HG02623 (cell line): ENCODE data around the gene RNF7.
A peak's percentile ranks its signal among the peaks of the same experiment; 100 is the strongest.
"Not testable (repeated sequence)": the region's sequence is repeated elsewhere in the genome, so short reads cannot be mapped to it uniquely, and the experiment has no call there.

Experiments
- ATAC-seq: cut with Tn5 transposase; IDR thresholded peaks from one replicate; pipeline ENCODE4 v1.9.1; 2021; ENCODE audit warnings: moderate library complexity; ENCODE audit not compliant: unreplicated experiment

Gene RNF7

GRCh38 chr3:141777957-141778813 is 40.1 kb downstream of the RNF7 start:
- ATAC-seq, result no peak

DNA sequence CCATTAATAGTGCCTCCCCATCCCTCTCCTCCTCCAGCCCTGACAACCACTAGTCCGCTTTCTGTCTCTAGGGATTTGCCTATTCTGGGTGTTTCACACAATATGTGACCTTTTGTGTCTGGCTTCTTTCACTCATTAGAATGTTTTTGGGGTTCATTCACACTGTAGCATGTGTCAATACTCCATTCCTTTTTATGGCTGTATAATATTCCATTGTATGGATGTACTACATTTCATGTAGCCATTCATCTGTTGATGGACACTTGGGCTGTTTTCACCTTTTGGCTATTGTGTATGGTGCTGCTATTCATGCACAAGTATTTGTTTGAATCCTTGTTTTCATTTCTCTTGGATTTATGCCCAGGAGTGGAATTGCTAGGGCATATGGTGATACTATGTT is 41.6 kb downstream of the RNF7 start:
- no peak for ATAC-seq

- no peak for ATAC-seq
Observed at GRCh38 chr3:141782386-141782932, 44.4 kb downstream of the RNF7 start.

- no peak for ATAC-seq
Observed at GRCh38 chr3:141783632-141784031, 45.5 kb downstream of the RNF7 start.

- ATAC-seq, result no peak
Observed at GRCh38 chr3:141784096-141784495, 46.0 kb downstream of the RNF7 start.

- ATAC-seq, result no peak
Observed at GRCh38 chr3:141784531-141784930, 46.4 kb downstream of the RNF7 start.

GRCh38 chr3:141788149-141788548 is 50.1 kb downstream of the RNF7 start:
- no peak for ATAC-seq

DNA sequence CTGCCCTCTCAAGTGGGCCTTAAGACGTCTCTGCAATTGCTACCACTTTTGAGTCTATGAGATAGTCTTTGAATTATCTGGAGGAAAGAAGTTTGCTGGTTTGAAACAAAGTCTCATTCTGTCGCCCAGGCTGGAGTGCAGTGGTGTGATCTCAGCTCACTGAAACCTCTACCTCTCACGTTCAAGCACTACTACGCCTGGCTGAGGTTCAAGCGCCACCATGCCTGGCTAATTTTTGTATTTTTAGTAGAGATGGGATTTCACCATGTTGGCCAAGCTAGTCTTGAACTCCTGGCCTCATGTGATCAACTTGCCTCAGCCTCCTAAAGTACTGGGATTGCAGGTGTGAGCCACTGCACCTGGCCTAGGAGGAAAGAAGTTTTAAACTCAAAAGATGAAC is 50.7 kb downstream of the RNF7 start:
- not testable (repeated sequence) for ATAC-seq

DNA sequence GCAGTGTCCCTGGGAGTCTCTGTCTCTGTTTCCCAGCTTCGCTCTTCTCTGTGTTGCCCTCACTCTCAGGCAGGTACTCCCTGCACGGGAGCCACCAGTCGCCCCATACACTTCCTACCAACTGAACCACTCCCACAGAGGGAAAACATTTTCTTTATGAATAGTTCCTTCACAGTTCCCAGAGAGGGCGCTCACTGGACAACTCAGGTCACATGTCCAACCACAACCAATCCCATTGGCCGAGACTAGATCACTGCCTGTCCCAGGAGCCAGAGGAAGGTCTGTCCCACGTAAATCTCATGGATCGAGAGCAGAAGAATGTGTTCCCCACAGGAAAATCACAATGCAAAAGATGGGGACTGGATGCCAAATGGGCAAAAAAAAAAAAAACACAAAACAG is 51.2 kb downstream of the RNF7 start:
- no peak for ATAC-seq

DNA sequence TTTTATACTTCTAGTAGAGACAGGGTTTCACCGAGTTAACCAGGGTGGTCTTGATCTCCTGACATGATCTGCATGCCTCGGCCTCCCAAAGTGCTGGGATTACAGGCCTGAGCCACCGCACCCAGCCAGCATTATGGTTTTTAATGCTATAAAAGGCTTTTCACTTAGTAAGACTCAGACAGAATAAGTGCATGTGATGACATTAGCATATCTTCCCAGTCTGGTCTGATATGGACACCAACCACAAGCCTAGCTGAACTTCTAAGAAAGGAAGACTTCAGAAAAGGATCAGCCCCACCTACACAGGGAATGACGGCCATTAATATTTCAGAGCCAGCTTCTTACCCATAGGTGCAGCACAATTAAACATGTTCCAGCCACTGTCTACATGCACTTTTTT is 52.1 kb downstream of the RNF7 start:
- ATAC-seq, result no peak

- ATAC-seq, result no peak
Observed at GRCh38 chr3:141792495-141792894, 54.4 kb downstream of the RNF7 start.

GRCh38 chr3:141793476-141794260 is 55.6 kb downstream of the RNF7 start:
- ATAC-seq, result no peak

DNA sequence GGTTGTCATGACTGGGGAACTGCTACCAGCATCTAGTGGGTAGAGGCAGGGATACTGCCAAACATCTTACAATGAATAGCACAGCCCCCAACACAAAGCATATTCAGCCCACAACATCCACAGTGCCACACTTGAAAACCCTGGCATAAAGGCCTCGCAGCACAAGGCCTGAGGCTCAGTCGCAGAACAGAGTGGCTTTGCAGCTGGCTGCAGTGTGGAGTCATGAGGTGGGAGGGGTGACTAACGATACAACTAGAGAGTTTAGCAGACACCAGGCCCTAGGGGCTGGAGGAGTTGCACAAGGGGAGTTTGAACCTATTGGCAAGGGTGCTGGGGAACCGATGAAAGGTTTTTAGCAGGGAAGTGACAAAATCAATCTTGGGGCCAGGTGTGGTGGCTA is 57.2 kb downstream of the RNF7 start:
- no peak for ATAC-seq

- ATAC-seq, result no peak
Observed at GRCh38 chr3:141795741-141796080, 57.6 kb downstream of the RNF7 start.

DNA sequence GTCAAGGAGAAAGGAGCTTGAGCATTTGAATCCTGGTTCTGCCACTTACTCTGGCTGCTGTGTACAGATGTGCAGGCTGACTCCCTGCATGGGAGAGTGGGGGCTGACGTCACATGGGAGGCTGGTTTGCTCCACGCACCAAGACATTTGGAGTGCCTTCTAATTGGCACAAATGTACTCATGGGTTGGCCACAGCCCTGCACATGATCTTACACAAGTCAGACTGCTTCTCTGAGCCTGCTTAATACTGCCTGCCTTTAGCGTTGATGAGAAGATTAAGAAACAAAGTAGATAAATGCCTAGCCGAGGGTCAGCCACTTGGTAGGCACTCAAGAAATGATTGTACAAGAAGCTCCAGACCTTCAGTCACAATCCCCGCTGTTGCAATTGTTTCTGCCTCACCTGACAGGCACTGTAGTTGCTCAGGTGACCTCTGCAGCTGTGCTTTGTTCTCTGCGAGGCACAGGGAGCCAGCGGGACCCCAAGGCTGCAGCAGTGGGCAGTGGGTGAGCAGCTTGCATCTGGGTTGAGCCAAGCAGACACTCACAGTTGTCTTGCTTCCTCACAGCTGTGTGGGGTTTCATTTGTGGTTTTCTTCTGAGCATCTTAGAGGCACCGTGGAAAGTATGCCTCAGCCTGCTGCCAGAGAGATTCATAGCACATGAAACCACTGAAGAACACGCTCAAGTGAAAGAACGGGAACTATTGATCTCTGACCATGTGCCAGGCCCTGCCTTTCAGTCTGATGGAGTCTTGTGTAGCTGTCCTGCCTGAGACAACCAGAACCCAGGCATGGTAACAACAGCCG is 58.2 kb downstream of the RNF7 start:
- ATAC-seq, result peak; percentile 98
